ENCODE measurements around the gene PRRG2.

PRRG2 gene

DNA sequence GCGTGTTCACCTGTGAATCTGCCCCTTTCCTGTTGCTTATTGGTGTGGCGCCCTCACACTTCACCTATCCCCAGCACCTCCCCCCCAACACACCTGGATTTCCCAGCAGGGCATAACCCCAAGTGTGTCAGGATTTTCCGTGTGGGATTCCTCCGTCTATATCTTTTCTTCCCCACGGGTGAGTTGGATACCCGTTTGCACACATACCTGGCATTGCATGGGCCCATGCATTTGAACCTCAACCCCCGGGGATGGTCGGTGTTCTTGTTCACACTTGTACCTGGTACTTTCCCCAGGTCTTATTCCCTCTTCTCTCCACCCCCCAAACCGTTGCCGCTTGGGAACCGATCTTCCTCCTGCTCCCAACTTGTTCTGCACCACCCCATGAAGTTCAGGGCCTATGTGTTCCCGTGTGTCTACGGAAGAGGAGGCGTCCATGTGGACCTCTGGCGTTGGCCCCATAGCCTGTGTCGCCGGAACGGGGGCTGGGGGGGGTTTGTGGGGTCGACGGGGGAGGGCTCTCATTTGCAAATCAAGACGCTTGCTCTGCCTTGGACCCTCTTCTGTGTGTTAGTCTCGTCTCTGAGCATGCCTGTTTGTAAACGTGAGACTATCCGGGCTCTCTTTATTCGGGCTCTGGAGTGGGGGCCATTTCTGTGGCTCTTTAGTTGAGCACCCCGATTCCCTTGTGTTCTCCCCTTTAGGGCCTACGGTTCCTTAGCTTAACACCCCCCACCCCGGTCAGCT lies 11.5 kb downstream of the PRRG2 start:
- ChIA-PET CTCF (interaction anchor here (0.6 to 1.2 kb wide), 9 partner anchors 20 to 1104 kb away, joined by 3 to 5 read pairs (median 4); no protein-coding TSS in a partner anchor), POLR2A (interaction anchor here (0.7 to 7.1 kb wide), 18 partner anchors 12 to 277 kb away, joined by 3 to 124 read pairs (median 4); partner anchors contain the start of genes FUZ, NOSIP, PIH1D1 and PRRG2)
- Histone ChIP-seq H3K4me1 (ENCODE audit: control insufficient read depth, insufficient read depth, low read length) (peaks cover 7% of the 10 kb centered on the region), H3K27ac (ENCODE audit: extremely low read depth, low read depth, low read length) (peak overlapping the region; percentile 98), H3K9me3 (ENCODE audit: control insufficient read depth, insufficient read depth, low read depth, low read length) (no peaks in the 10 kb centered on the region), H3K36me3 (ENCODE audit: control insufficient read depth in 2 of 2, insufficient read depth in 1 of 2, low read length in 2 of 2) (peaks cover 19 to 35% of the 10 kb centered on the region in 2 experiments), H3K4me3 (ENCODE audit: low read depth, low read length) (peak overlapping the region; percentile 82)
- no peak for TF ChIP-seq ZNF280C (tag by site-specific recombination; IDR thresholded peaks at IDR 0.05)
- TF ChIP-seq, protein P1, sequence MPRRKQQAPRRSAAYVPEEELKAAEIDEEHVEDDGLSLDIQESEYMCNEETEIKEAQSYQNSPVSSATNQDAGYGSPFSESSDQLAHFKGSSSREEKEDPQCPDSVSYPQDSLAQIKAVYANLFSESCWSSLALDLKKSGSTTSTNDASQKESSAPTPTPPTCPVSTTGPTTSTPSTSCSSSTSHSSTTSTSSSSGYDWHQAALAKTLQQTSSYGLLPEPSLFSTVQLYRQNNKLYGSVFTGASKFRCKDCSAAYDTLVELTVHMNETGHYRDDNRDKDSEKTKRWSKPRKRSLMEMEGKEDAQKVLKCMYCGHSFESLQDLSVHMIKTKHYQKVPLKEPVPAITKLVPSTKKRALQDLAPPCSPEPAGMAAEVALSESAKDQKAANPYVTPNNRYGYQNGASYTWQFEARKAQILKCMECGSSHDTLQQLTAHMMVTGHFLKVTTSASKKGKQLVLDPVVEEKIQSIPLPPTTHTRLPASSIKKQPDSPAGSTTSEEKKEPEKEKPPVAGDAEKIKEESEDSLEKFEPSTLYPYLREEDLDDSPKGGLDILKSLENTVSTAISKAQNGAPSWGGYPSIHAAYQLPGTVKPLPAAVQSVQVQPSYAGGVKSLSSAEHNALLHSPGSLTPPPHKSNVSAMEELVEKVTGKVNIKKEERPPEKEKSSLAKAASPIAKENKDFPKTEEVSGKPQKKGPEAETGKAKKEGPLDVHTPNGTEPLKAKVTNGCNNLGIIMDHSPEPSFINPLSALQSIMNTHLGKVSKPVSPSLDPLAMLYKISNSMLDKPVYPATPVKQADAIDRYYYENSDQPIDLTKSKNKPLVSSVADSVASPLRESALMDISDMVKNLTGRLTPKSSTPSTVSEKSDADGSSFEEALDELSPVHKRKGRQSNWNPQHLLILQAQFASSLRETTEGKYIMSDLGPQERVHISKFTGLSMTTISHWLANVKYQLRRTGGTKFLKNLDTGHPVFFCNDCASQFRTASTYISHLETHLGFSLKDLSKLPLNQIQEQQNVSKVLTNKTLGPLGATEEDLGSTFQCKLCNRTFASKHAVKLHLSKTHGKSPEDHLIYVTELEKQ (tag by site-specific recombination; IDR thresholded peaks at IDR 0.05; ENCODE audit: borderline replicate concordance), result no peak
- TF ChIP-seq ZNF274 (IDR thresholded peaks at IDR 0.05; ENCODE audit: low read length), result no peak
- no peak for TF ChIP-seq ZNF274 (tag by site-specific recombination; IDR thresholded peaks at IDR 0.05; ENCODE audit: borderline replicate concordance)
- TF ChIP-seq SETDB1 (IDR thresholded peaks at IDR 0.05; ENCODE audit: insufficient read length, low read length), result no peak
- TF ChIP-seq ZNF473 (tag by site-specific recombination; IDR thresholded peaks at IDR 0.05), result no peak
- no peak for TF ChIP-seq ZNF324 (tag by site-specific recombination; IDR thresholded peaks at IDR 0.05)
- TF ChIP-seq ZFP41 (tag by site-specific recombination; IDR thresholded peaks at IDR 0.05; ENCODE audit: borderline replicate concordance), result no peak
- no peak for TF ChIP-seq KLF7 (tag by site-specific recombination; IDR thresholded peaks at IDR 0.05; ENCODE audit: borderline replicate concordance)
- TF ChIP-seq TCF7L2 (IDR thresholded peaks at IDR 0.05; ENCODE audit: borderline replicate concordance, low read depth, low read length), result no peak
- TF ChIP-seq ZBTB20 (tag by site-specific recombination; IDR thresholded peaks at IDR 0.05), result 0 out of 2 replicates have a peak, but pooled peaks have one; percentile 14
- no peak for TF ChIP-seq ZNF704 (tag by site-specific recombination; IDR thresholded peaks at IDR 0.05)
- TF ChIP-seq ZNF747 (tag by site-specific recombination; IDR thresholded peaks at IDR 0.05), result no peak
- TF ChIP-seq, protein P2, sequence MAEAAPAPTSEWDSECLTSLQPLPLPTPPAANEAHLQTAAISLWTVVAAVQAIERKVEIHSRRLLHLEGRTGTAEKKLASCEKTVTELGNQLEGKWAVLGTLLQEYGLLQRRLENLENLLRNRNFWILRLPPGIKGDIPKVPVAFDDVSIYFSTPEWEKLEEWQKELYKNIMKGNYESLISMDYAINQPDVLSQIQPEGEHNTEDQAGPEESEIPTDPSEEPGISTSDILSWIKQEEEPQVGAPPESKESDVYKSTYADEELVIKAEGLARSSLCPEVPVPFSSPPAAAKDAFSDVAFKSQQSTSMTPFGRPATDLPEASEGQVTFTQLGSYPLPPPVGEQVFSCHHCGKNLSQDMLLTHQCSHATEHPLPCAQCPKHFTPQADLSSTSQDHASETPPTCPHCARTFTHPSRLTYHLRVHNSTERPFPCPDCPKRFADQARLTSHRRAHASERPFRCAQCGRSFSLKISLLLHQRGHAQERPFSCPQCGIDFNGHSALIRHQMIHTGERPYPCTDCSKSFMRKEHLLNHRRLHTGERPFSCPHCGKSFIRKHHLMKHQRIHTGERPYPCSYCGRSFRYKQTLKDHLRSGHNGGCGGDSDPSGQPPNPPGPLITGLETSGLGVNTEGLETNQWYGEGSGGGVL (tag by site-specific recombination; IDR thresholded peaks at IDR 0.05), result 0 out of 2 replicates have a peak, but pooled peaks have one; percentile 25
- no peak for TF ChIP-seq ZNF138 (tag by site-specific recombination; IDR thresholded peaks at IDR 0.05; ENCODE audit: borderline replicate concordance)
- TF ChIP-seq ZNF121 (tag by site-specific recombination; IDR thresholded peaks at IDR 0.05), result no peak
- TF ChIP-seq FEZF1 (tag by site-specific recombination; IDR thresholded peaks at IDR 0.05), result no peak
- TF ChIP-seq ZNF23 (tag by site-specific recombination; IDR thresholded peaks at IDR 0.05; ENCODE audit: borderline replicate concordance), result no peak
- TF ChIP-seq SCRT2 (tag by site-specific recombination; IDR thresholded peaks at IDR 0.05), result no peak; the same call in 1 of the 2 replicates
- no peak for TF ChIP-seq ZNF629 (tag by site-specific recombination; IDR thresholded peaks at IDR 0.05)
- TF ChIP-seq, protein P3, sequence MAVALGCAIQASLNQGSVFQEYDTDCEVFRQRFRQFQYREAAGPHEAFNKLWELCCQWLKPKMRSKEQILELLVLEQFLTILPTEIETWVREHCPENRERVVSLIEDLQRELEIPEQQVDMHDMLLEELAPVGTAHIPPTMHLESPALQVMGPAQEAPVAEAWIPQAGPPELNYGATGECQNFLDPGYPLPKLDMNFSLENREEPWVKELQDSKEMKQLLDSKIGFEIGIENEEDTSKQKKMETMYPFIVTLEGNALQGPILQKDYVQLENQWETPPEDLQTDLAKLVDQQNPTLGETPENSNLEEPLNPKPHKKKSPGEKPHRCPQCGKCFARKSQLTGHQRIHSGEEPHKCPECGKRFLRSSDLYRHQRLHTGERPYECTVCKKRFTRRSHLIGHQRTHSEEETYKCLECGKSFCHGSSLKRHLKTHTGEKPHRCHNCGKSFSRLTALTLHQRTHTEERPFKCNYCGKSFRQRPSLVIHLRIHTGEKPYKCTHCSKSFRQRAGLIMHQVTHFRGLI (tag by site-specific recombination; IDR thresholded peaks at IDR 0.05), result no peak
- TF ChIP-seq PRDM1 (tag by site-specific recombination; IDR thresholded peaks at IDR 0.05), result peak; percentile 36; the same call in 1 of the 2 replicates
- TF ChIP-seq ZBTB6 (tag by site-specific recombination; IDR thresholded peaks at IDR 0.05), result no peak

All from HEK293 (cell line).